ENCODE data around the gene SMYD3. TPM values are rescaled to one million over a fixed set of nuclear protein-coding genes. Genes with fewer than 3 reads are reported as not detected.

The SMYD3 gene
- total RNA-seq, 4 donors from 2014 or later = 11.6 to 26.9 (median 18.3) TPM

- Histone ChIP-seq H3K27ac (no peak overlapping the region), H3K4me1 (no peaks in the 10 kb centered on the region), H3K4me3 (no peak overlapping the region), H3K27me3 (no peaks in the 10 kb centered on the region), H3K9me3 (peaks cover 0 to 46% (median 0%) of the 10 kb centered on the region in 3 donors), H3K36me3 (no peaks in the 10 kb centered on the region)
- TF ChIP-seq CTCF (IDR thresholded peaks at IDR 0.05) (no peak), POLR2AphosphoS5 (IDR thresholded peaks at IDR 0.05) (no peak), POLR2A (IDR thresholded peaks at IDR 0.05) (no peak), EP300 (IDR thresholded peaks at IDR 0.05) (no peak)
- 100% methylated on average over 1 of the region's 7 CpGs; no CpG with 5 or more reads in 1 of the 2 donors for WGBS, 2 donors (ENCODE audit: low coverage in 1 of 2)
- no peak for ATAC-seq
These were observed 6.7 kb upstream of the SMYD3 start for GRCh38 chr1:246513619-246514343.

- no peak overlapping the region for H3K4me3 ChIP-seq
- H3K4me1 ChIP-seq = peaks cover 0 to 2% (median 0%) of the 10 kb centered on the region in 3 donors
- no peak overlapping the region for H3K27ac ChIP-seq
- no peaks in the 10 kb centered on the region for H3K27me3 ChIP-seq
- no peaks in the 10 kb centered on the region for H3K36me3 ChIP-seq
- H3K9me3 ChIP-seq = peaks cover 0 to 46% (median 0%) of the 10 kb centered on the region in 3 donors
- no peak for ATAC-seq
- TF ChIP-seq POLR2AphosphoS5 (IDR thresholded peaks at IDR 0.05) (no peak), EP300 (IDR thresholded peaks at IDR 0.05) (no peak)
- WGBS, 2 donors (ENCODE audit: low coverage in 1 of 2) = no CpG with 5 or more reads among the region's 5 CpGs
These were observed 6.0 kb upstream of the SMYD3 start for GRCh38 chr1:246513041-246513440.

- no peaks in the 10 kb centered on the region for H3K36me3 ChIP-seq
- H3K9me3 ChIP-seq = peaks cover 0 to 46% (median 0%) of the 10 kb centered on the region in 3 donors
These were observed 5.6 kb upstream of the SMYD3 start for GRCh38 chr1:246512635-246513034.

GRCh38 chr1:246512230-246512629, 5.2 kb upstream of the SMYD3 start:
- Histone ChIP-seq H3K4me3 (no peak overlapping the region), H3K36me3 (no peaks in the 10 kb centered on the region), H3K4me1 (peaks cover 0 to 9% (median 0%) of the 10 kb centered on the region in 3 donors), H3K27me3 (no peaks in the 10 kb centered on the region), H3K27ac (no peak overlapping the region), H3K9me3 (peaks cover 0 to 42% (median 0%) of the 10 kb centered on the region in 3 donors)
- WGBS, 2 donors (ENCODE audit: low coverage in 1 of 2) = no CpG with 5 or more reads among the region's 7 CpGs
- ATAC-seq = no peak
- TF ChIP-seq POLR2AphosphoS5 (IDR thresholded peaks at IDR 0.05) (no peak), POLR2A (IDR thresholded peaks at IDR 0.05) (no peak)

More at GRCh38 chr1:246512635-246513034, 5.6 kb upstream of the SMYD3 start:
- Histone ChIP-seq H3K4me3 (no peak overlapping the region), H3K27ac (no peak overlapping the region), H3K27me3 (no peaks in the 10 kb centered on the region), H3K4me1 (peaks cover 0 to 6% (median 0%) of the 10 kb centered on the region in 3 donors)
- 69% methylated on average over 4 of the region's 10 CpGs; no CpG with 5 or more reads in 1 of the 2 donors for WGBS, 2 donors (ENCODE audit: low coverage in 1 of 2)
- TF ChIP-seq POLR2AphosphoS5 (IDR thresholded peaks at IDR 0.05) (no peak), POLR2A (IDR thresholded peaks at IDR 0.05) (no peak), EP300 (IDR thresholded peaks at IDR 0.05) (no peak), CTCF (IDR thresholded peaks at IDR 0.05) (no peak)
- no peak for ATAC-seq

GRCh38 chr1:246511203-246511602, 4.1 kb upstream of the SMYD3 start:
- TF ChIP-seq POLR2AphosphoS5 (IDR thresholded peaks at IDR 0.05) (no peak), CTCF (IDR thresholded peaks at IDR 0.05) (no peak), POLR2A (IDR thresholded peaks at IDR 0.05) (no peak), EP300 (IDR thresholded peaks at IDR 0.05) (no peak)
- WGBS, 2 donors (ENCODE audit: low coverage in 1 of 2) = 91 to 100% methylated on average over 3 to 4 of the region's 7 CpGs
- Histone ChIP-seq H3K36me3 (no peaks in the 10 kb centered on the region), H3K27ac (no peak overlapping the region), H3K9me3 (peaks cover 0 to 31% (median 0%) of the 10 kb centered on the region in 3 donors), H3K27me3 (no peaks in the 10 kb centered on the region), H3K4me3 (no peak overlapping the region), H3K4me1 (peaks cover 0 to 16% (median 2%) of the 10 kb centered on the region in 3 donors)
- ATAC-seq = no peak

Measured in gastroesophageal sphincter (tissue), 4 donors.